ENCODE data around the gene SF3A2. TPM values are rescaled to one million over a fixed set of nuclear protein-coding genes. Genes with fewer than 3 reads are reported as not detected.

Gene SF3A2
- total RNA-seq, 4 donors from 2014 or later = 23.9 to 29.2 (median 26.5) TPM

DNA sequence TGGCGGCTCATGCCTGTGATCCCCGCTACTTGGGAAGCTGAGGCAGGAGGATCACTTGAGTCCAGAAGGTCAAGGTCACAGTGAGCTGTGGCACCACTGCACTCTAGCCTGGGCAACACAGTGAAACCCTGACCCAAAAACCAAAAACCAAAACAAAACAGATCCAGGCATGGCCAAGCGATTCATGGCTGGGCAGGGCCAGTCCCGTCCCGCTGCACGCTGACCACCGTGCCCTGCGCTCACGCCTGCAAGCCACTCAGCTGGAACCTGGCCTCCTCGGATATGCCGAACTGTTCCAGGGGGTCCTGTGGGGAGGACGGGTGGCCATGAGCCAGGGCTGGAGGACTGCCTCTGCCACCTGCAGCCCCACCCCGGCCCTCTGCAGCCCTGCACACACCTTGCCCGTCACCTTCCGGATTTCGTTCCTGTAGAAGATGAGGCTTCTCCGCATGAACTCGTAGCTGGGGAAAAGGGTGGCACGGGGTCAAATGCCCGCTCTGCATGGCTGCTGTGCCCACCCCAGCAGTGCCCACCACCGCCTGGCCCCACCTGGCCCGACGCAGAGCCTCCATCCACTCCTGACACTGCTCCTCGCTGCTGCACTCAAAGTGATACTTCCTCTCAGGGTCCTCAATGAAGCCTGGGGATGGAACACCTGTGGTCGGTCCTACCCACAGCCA lies 2.9 kb upstream of the SF3A2 start:
- Histone ChIP-seq H3K4me1 (peaks cover 41 to 56% of the 10 kb centered on the region in 2 donors), H3K4me3 (no peak overlapping the region), H3K9me3 (no peaks in the 10 kb centered on the region), H3K36me3 (peaks cover 0 to 20% of the 10 kb centered on the region in 2 donors), H3K27me3 (no peaks in the 10 kb centered on the region), H3K27ac (peak overlapping the region in 1 of 4 donors; percentile 94)
- intact Hi-C loops (cut with DNase I; ENCODE audit: low total_unique reads) (loop anchor here (2.0 kb wide), 1 partner anchor 83 kb away; no protein-coding TSS in a partner anchor), in situ Hi-C loops (cut with MboI; ENCODE audit: low sequenced_read_pairs in 4 of 4) (loop anchor here in 1 of 4 donors (10.0 kb wide), 1 partner anchor 79 kb away; the partner anchor contains the start of gene AP3D1)
- DNase-seq (no peak), ATAC-seq (no peak)
- TF ChIP-seq, protein P1, sequence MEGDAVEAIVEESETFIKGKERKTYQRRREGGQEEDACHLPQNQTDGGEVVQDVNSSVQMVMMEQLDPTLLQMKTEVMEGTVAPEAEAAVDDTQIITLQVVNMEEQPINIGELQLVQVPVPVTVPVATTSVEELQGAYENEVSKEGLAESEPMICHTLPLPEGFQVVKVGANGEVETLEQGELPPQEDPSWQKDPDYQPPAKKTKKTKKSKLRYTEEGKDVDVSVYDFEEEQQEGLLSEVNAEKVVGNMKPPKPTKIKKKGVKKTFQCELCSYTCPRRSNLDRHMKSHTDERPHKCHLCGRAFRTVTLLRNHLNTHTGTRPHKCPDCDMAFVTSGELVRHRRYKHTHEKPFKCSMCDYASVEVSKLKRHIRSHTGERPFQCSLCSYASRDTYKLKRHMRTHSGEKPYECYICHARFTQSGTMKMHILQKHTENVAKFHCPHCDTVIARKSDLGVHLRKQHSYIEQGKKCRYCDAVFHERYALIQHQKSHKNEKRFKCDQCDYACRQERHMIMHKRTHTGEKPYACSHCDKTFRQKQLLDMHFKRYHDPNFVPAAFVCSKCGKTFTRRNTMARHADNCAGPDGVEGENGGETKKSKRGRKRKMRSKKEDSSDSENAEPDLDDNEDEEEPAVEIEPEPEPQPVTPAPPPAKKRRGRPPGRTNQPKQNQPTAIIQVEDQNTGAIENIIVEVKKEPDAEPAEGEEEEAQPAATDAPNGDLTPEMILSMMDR (IDR thresholded peaks at IDR 0.05 in 4 of 5, conservative IDR thresholded peaks at IDR 0.05 in 1 of 5) = no peak
- no peak for TF ChIP-seq POLR2A (IDR thresholded peaks at IDR 0.05)

DNA sequence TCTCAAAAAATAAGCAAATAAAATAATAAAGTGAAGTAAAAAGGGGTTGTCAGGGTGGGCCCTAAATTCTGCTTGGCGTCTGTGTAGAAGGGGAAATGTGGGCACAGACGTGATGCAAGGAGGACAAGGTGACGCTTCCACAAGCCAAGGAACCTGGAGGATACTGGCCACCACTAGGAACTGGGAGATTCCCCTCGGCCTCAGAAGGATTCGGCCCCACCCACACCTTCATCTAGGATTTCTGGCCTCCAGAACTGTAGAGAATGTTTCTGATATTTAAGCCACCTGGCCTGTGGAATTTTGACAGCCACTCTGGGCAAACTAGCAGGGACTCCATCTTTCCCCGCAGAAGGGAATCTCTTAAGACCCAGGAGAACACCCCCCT lies 1.6 kb upstream of the SF3A2 start:
- Histone ChIP-seq H3K9me3 (no peaks in the 10 kb centered on the region), H3K4me3 (peak overlapping the region; percentile 67 to 94 (median 86)), H3K36me3 (peaks cover 0 to 14% of the 10 kb centered on the region in 2 donors), H3K27ac (peak overlapping the region; percentile 94 to 98 (median 97)), H3K27me3 (no peaks in the 10 kb centered on the region), H3K4me1 (peaks cover 53 to 62% of the 10 kb centered on the region in 2 donors)
- in situ Hi-C loops (cut with MboI; ENCODE audit: low sequenced_read_pairs in 4 of 4) (loop anchor here in 2 of 4 donors (5.0 to 10.0 kb wide), 2 partner anchors 42 to 80 kb away; partner anchors contain the start of gene AP3D1 (in 1 of the 2)), intact Hi-C loops (cut with DNase I; ENCODE audit: low total_unique reads) (loop anchor here (2.0 kb wide), 1 partner anchor 82 kb away; no protein-coding TSS in a partner anchor)
- ATAC-seq = no peak
- DNase-seq = no peak
- TF ChIP-seq, protein P1 (IDR thresholded peaks at IDR 0.05 in 4 of 5, conservative IDR thresholded peaks at IDR 0.05 in 1 of 5) = no peak
- TF ChIP-seq POLR2A (IDR thresholded peaks at IDR 0.05) = no peak

DNA sequence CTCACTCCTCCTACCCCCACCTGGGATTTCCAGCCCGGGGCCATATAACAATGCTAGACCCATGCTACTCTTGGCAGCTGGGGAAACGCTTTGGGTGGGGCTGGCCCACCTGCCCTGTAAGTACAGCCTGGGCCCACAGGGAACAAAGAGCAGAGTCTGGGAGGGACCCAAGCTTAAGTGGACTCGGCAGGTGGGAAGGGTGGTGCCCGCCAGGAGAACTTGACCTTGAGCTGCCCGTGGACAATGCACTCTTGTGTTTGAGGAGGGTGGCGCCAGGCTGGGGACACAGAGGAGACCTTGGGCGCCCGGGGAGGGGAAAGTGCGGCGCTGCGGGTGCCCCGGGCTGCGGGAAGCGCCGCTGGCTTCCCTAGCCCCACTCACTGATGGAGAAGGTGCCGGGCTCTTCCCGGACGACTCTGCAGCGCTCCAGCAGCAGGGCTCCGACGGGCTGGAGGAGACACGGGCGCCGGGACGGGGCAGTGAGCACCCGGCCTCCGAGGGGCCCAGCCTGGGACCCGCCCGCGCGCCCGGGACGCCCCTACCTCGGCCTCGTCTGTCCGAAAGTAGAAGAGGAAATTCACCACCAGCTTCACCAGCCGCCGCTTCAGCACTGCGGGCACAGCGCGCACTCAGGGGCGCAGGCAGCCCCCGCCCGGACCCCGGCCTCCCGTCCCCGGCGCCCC lies 1.1 kb upstream of the SF3A2 start:
- Histone ChIP-seq H3K9me3 (no peaks in the 10 kb centered on the region), H3K4me1 (peaks cover 56 to 64% of the 10 kb centered on the region in 2 donors), H3K27ac (peak overlapping the region; percentile 94 to 98 (median 97)), H3K36me3 (peaks cover 0 to 9% of the 10 kb centered on the region in 2 donors), H3K27me3 (no peaks in the 10 kb centered on the region), H3K4me3 (peak overlapping the region; percentile 67 to 94 (median 86))
- in situ Hi-C loops (cut with MboI; ENCODE audit: low sequenced_read_pairs in 4 of 4) = loop anchor here in 2 of 4 donors (5.0 to 10.0 kb wide), 2 partner anchors 42 to 81 kb away; partner anchors contain the start of gene AP3D1 (in 1 of the 2)
- intact Hi-C loops (cut with DNase I; ENCODE audit: low total_unique reads) = loop anchor here (1.0 to 2.0 kb wide), 5 partner anchors 21 to 156 kb away; partner anchors contain the start of gene JSRP1
- TF ChIP-seq, protein P1 (IDR thresholded peaks at IDR 0.05 in 4 of 5, conservative IDR thresholded peaks at IDR 0.05 in 1 of 5) = no peak
- TF ChIP-seq POLR2A (IDR thresholded peaks at IDR 0.05) = no peak
- peak in 1 of 2 donors; percentile 62 for DNase-seq
- ATAC-seq = peak in 1 of 2 donors; percentile 2

DNA sequence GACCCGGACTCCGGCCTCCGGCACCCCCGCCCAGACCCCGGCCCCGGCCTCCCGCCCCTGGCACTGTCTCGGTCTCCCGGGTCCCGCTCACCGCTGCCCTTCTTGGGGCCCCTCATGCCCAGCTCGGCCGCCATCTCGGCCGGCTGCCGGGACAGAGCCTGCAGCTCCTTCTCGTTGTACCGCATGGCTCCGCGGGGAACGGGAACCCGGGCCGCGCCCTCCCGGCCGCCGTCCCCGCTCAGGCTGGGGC lies 635 bp upstream of the SF3A2 start:
- in situ Hi-C loops (cut with MboI; ENCODE audit: low sequenced_read_pairs in 4 of 4) = loop anchor here in 2 of 4 donors (5.0 to 10.0 kb wide), 2 partner anchors 41 to 81 kb away; partner anchors contain the start of gene AP3D1 (in 1 of the 2)
- no peak for ATAC-seq
- TF ChIP-seq, protein P1 (IDR thresholded peaks at IDR 0.05 in 4 of 5, conservative IDR thresholded peaks at IDR 0.05 in 1 of 5) = no peak
- peak in 1 of 2 donors; percentile 39 for TF ChIP-seq POLR2A (IDR thresholded peaks at IDR 0.05)
- peak overlapping the region; percentile 67 to 94 (median 86) for H3K4me3 ChIP-seq
- no peaks in the 10 kb centered on the region for H3K9me3 ChIP-seq
- no peaks in the 10 kb centered on the region for H3K27me3 ChIP-seq
- intact Hi-C loops (cut with DNase I; ENCODE audit: low total_unique reads) = loop anchor here (1.0 kb wide), 4 partner anchors 20 to 155 kb away; partner anchors contain the start of gene JSRP1
- no peak for DNase-seq
- peaks cover 56 to 64% of the 10 kb centered on the region in 2 donors for H3K4me1 ChIP-seq
- H3K27ac ChIP-seq = peak overlapping the region; percentile 94 to 98 (median 97)
- peaks cover 0 to 9% of the 10 kb centered on the region in 2 donors for H3K36me3 ChIP-seq

Measured in gastrocnemius medialis (tissue), 4 donors.